ENCODE results near the gene CEP131. TPM values are rescaled to one million over a fixed set of nuclear protein-coding genes. Genes with fewer than 3 reads are reported as not detected.
A peak's percentile ranks its signal among the peaks of the same experiment; 100 is the strongest.

CEP131 gene
- total RNA-seq, 1 donor from 2014 or later: 28.7 TPM

- DNase-seq (ENCODE audit: low read depth): no peak
- TF ChIP-seq CTCF (conservative IDR thresholded peaks at IDR 0.05; ENCODE audit: low read depth, low read length): no peak
- peak overlapping the region; percentile 81 for H3K4me3 ChIP-seq (ENCODE audit: low read depth, low read length)
Observed at GRCh38 chr17:81222620-81222905, 202 bp downstream of the CEP131 start.

GRCh38 chr17:81221842-81222619 lies 734 bp downstream of the CEP131 start:
- peak overlapping the region; percentile 81 for H3K4me3 ChIP-seq (ENCODE audit: low read depth, low read length)
- DNase-seq (ENCODE audit: low read depth): no peak
- no peak for TF ChIP-seq CTCF (conservative IDR thresholded peaks at IDR 0.05; ENCODE audit: low read depth, low read length)

GRCh38 chr17:81221371-81221841 lies 1.4 kb downstream of the CEP131 start:
- H3K4me3 ChIP-seq (ENCODE audit: low read depth, low read length): peak overlapping the region; percentile 81
- no peak for TF ChIP-seq CTCF (conservative IDR thresholded peaks at IDR 0.05; ENCODE audit: low read depth, low read length)
- no peak for DNase-seq (ENCODE audit: low read depth)

GRCh38 chr17:81219476-81220180 lies 3.1 kb downstream of the CEP131 start:
- TF ChIP-seq CTCF (conservative IDR thresholded peaks at IDR 0.05; ENCODE audit: low read depth, low read length): no peak
- no peak for DNase-seq (ENCODE audit: low read depth)
- H3K4me3 ChIP-seq (ENCODE audit: low read depth, low read length): no peak overlapping the region

GRCh38 chr17:81218991-81219390 lies 3.8 kb downstream of the CEP131 start:
- TF ChIP-seq CTCF (conservative IDR thresholded peaks at IDR 0.05; ENCODE audit: low read depth, low read length): no peak
- no peak overlapping the region for H3K4me3 ChIP-seq (ENCODE audit: low read depth, low read length)
- no peak for DNase-seq (ENCODE audit: low read depth)

GRCh38 chr17:81218459-81218858 lies 4.3 kb downstream of the CEP131 start:
- no peak overlapping the region for H3K4me3 ChIP-seq (ENCODE audit: low read depth, low read length)
- no peak for DNase-seq (ENCODE audit: low read depth)
- no peak for TF ChIP-seq CTCF (conservative IDR thresholded peaks at IDR 0.05; ENCODE audit: low read depth, low read length)

Measured in epithelial cell of proximal tubule (primary cell).